HepG2 (cell line): ENCODE results near the gene PC. TPM values are rescaled to one million over a fixed set of nuclear protein-coding genes. Genes with fewer than 3 reads are reported as not detected.
A peak's percentile ranks its signal among the peaks of the same experiment; 100 is the strongest.

Experiments used
- HOMEZ ChIP-seq: IDR thresholded peaks from 2 replicates; pipeline ENCODE4 v1.6.1; 2016; ENCODE audit warnings: low read depth
- LBX2 ChIP-seq: sonication (generic); formaldehyde crosslinking; IDR thresholded peaks from 2 replicates; pipeline ENCODE4 v1.5.0; 2020; ENCODE audit warnings: missing genetic modification reagents, mild to moderate bottlenecking, borderline replicate concordance
- MED1 ChIP-seq: sonication (generic); formaldehyde crosslinking; IDR thresholded peaks from 2 replicates; pipeline ENCODE4 v1.4.0; 2020; ENCODE audit warnings: missing genetic modification reagents
- MTF1 ChIP-seq: sonication (generic); formaldehyde crosslinking; IDR thresholded peaks from 2 replicates; pipeline ENCODE4 v1.5.0; 2020; ENCODE audit warnings: missing genetic modification reagents
- MXD1 ChIP-seq: sonication (generic); formaldehyde crosslinking; IDR thresholded peaks from 2 replicates; pipeline ENCODE4 v1.4.0; 2020; ENCODE audit warnings: mild to moderate bottlenecking, missing genetic modification reagents
- NAIF1 ChIP-seq: sonication (generic); formaldehyde crosslinking; IDR thresholded peaks from 2 replicates; pipeline ENCODE4 v1.5.0; 2020; ENCODE audit warnings: mild to moderate bottlenecking, missing genetic modification reagents, borderline replicate concordance
- NFKB2 ChIP-seq: sonication (generic); formaldehyde crosslinking; IDR thresholded peaks from 2 replicates; pipeline ENCODE4 v1.4.0; 2020; ENCODE audit warnings: missing genetic modification reagents, borderline replicate concordance
- RFX5 ChIP-seq: IDR thresholded peaks from 2 replicates; pipeline ENCODE4 v1.6.1; 2011; ENCODE audit warnings: low read depth, low read length, improper control_type of control experiment
- RNF219 ChIP-seq: sonication (generic); formaldehyde crosslinking; IDR thresholded peaks from 2 replicates; pipeline ENCODE4 v1.5.0; 2020; ENCODE audit warnings: mild to moderate bottlenecking, missing genetic modification reagents
- SALL2 ChIP-seq: sonication (generic); formaldehyde crosslinking; IDR thresholded peaks from 2 replicates; pipeline ENCODE4 v1.8.1; 2023; ENCODE audit warnings: mild to moderate bottlenecking, missing genetic modification reagents, inconsistent platforms
- ZKSCAN5 ChIP-seq: sonication (generic); formaldehyde crosslinking; IDR thresholded peaks from 2 replicates; pipeline ENCODE4 v1.5.1; 2020; ENCODE audit warnings: mild to moderate bottlenecking, missing genetic modification reagents
- ZNF24 ChIP-seq: fragments of 450-650 bp; IDR thresholded peaks from 2 replicates; pipeline ENCODE4 v1.6.1; 2017; ENCODE audit warnings: antibody characterized with exemption, mild to moderate bottlenecking
- ZNF33B ChIP-seq: sonication (generic); formaldehyde crosslinking; IDR thresholded peaks from 2 replicates; pipeline ENCODE4 v1.5.1; 2020; ENCODE audit warnings: mild to moderate bottlenecking, missing genetic modification reagents
- ZNF597 ChIP-seq: sonication (generic); formaldehyde crosslinking; IDR thresholded peaks from 2 replicates; pipeline ENCODE4 v1.5.0; 2020; ENCODE audit warnings: missing genetic modification reagents
- ZNF609 ChIP-seq: sonication (generic); formaldehyde crosslinking; IDR thresholded peaks from 2 replicates; pipeline ENCODE4 v1.4.0; 2020; ENCODE audit warnings: mild to moderate bottlenecking, missing genetic modification reagents, borderline replicate concordance
- ZNF644 ChIP-seq: IDR thresholded peaks from 2 replicates; pipeline ENCODE4 v1.6.1; 2016; ENCODE audit warnings: low read depth
- polyA plus RNA-seq, 8 experiments: library from polyadenylated mRNA; depleted of rRNA in 3 of 8; stranded (reverse) in 7 of 8; unstranded in 1 of 8; fragments of >200 nt; fragmentation: Illumina TruSeq in 4 of 8; extraction: Trizol in 4 of 8; gene quantifications; 2 replicates each; pipeline versions ENCODE4 v1.2.1 to v1.2.3, GENCODE V29; 2011 to 2016; ENCODE audit warnings: low read depth in 4 of 8, missing spikeins in 1 of 8, mixed read lengths in 1 of 8; ENCODE audit not compliant: insufficient read depth in 1 of 8
- total RNA-seq, 5 experiments: library from RNA; depleted of rRNA; stranded (reverse); fragments of >200 nt; fragmentation: Illumina TruSeq; extraction: Trizol; gene quantifications; 2 replicates each; pipeline ENCODE4 v1.2.3, GENCODE V29; 2016; ENCODE audit warnings: low read depth in 1 of 5

Gene PC
- total and polyA plus RNA-seq, 2 of the 13 experiments (the other 11 are each of a cell fraction or from before 2014, with no cell fraction given) = 29.0 to 39.0 TPM

GRCh38 chr11:66842896-66843775 lies 115.0 kb downstream of the PC start, which contains the start of gene RCE1 (continued):
- TF ChIP-seq ZNF597 (CRISPR knock-in tag) (no peak), RFX5 (peak; percentile 51; the same call in 1 of the 2 replicates), ZNF609 (CRISPR knock-in tag) (no peak), RNF219 (CRISPR knock-in tag) (no peak), ZNF33B (peak; percentile 42; the same call in 1 of the 2 replicates), ZKSCAN5 (no peak), SALL2 (peak; percentile 94), ZNF24 (no peak), MED1 (peak; percentile 69), ZNF644 (CRISPR knock-in tag) (no peak), LBX2 (no peak; the same call in 1 of the 2 replicates), HOMEZ (CRISPR knock-in tag) (no peak), MXD1 (peak; percentile 47; the same call in 1 of the 2 replicates), MTF1 (CRISPR knock-in tag) (no peak), NFKB2 (CRISPR knock-in tag) (no peak; the same call in 1 of the 2 replicates), NAIF1 (CRISPR knock-in tag) (no peak)
